CD4-positive, alpha-beta T cell (primary cell): ENCODE data around the gene NUP62CL. TPM values are rescaled to one million over a fixed set of nuclear protein-coding genes. Genes with fewer than 3 reads are reported as not detected.
"Not testable (repeated sequence)": the region's sequence is repeated elsewhere in the genome, so short reads cannot be mapped to it uniquely, and the experiment has no call there.

ENCODE experiments used
- ATAC-seq: fragments of 200-7000 bp; cut with Tn5 transposase; one replicate; pipeline ENCODE4 v1.10.0; 2022; ENCODE audit warnings: mild to moderate bottlenecking; ENCODE audit not compliant: poor library complexity
- CTCF ChIA-PET: fragments of 350-600 bp; sonication (Branson Sonifier 250); formaldehyde crosslinking; loops from one replicate; lab custom pipeline; 2021; ENCODE audit warnings: antibody characterized with exemption, inconsistent platforms; lab: Charles Lee
- POLR2A ChIA-PET: fragments of 350-600 bp; sonication (Branson Sonifier 250); formaldehyde crosslinking; loops from one replicate; lab custom pipeline; 2021; ENCODE audit warnings: antibody characterized with exemption, inconsistent platforms; lab: Charles Lee
- DNase-seq, 14 experiments: peaks; one replicate each; pipeline ENCODE4 v3.0.0-alpha.2; 2013 to 2020; ENCODE audit warnings: mixed read lengths in 2 of 14
- H3K27ac ChIP-seq, 2 donors: one replicate each; pipeline versions ENCODE4 v1.5.1 to v1.7.0; 2013; ENCODE audit warnings: low read length in 2 of 2, low read depth in 1 of 2, mild to moderate bottlenecking in 1 of 2
- H3K27me3 ChIP-seq, 2 experiments: 1 replicate in 1 of 2; 2 replicates in 1 of 2; pipeline versions ENCODE4 v1.6.1 to v1.7.0; 2013; ENCODE audit warnings: low read length in 2 of 2, control low read depth in 1 of 2, mild to moderate bottlenecking in 1 of 2, moderate library complexity in 1 of 2; ENCODE audit not compliant: insufficient read depth in 2 of 2, control insufficient read depth in 1 of 2
- H3K36me3 ChIP-seq: one replicate; pipeline ENCODE4 v1.6.1; 2013; ENCODE audit warnings: low read length, control low read depth; ENCODE audit not compliant: insufficient read depth
- H3K4me1 ChIP-seq: one replicate; pipeline ENCODE4 v1.6.1; 2013; ENCODE audit warnings: low read length, control low read depth; ENCODE audit not compliant: insufficient read depth
- H3K4me3 ChIP-seq: one replicate; pipeline ENCODE4 v1.5.1; 2013; ENCODE audit warnings: mild to moderate bottlenecking, low read length, moderate library complexity
- H3K9me3 ChIP-seq, 2 experiments: 1 replicate in 1 of 2; 2 replicates in 1 of 2; pipeline versions ENCODE4 v1.6.1 to v1.7.0; 2013; ENCODE audit warnings: low read length in 2 of 2, mild to moderate bottlenecking in 2 of 2, control low read depth in 1 of 2, moderate library complexity in 1 of 2; ENCODE audit not compliant: control insufficient read depth in 1 of 2, insufficient read depth in 1 of 2
- H3K27ac Mint-ChIP-seq: one replicate; pipeline ENCODE4 v1.8.0; 2020; ENCODE audit warnings: mixed read lengths
- H3K27me3 Mint-ChIP-seq: one replicate; pipeline ENCODE4 v1.8.0; 2021; ENCODE audit warnings: mixed read lengths
- H3K36me3 Mint-ChIP-seq: one replicate; pipeline ENCODE4 v1.8.0; 2021; ENCODE audit warnings: low read depth, mixed read lengths
- H3K4me1 Mint-ChIP-seq: one replicate; pipeline ENCODE4 v1.8.0; 2021; ENCODE audit warnings: low read depth, mixed read lengths
- H3K4me3 Mint-ChIP-seq: one replicate; pipeline ENCODE4 v1.8.0; 2020; ENCODE audit warnings: mild to moderate bottlenecking, mixed read lengths
- H3K9me3 Mint-ChIP-seq: one replicate; pipeline ENCODE4 v1.8.0; 2020; ENCODE audit warnings: mixed read lengths
- CTCF ChIP-seq: fragments of 200-600 bp; IDR thresholded peaks from one replicate; pipeline ENCODE4 v1.8.0; 2022; ENCODE audit warnings: antibody characterized with exemption, mild to moderate bottlenecking
- intact Hi-C, 2 experiments: fragments of 100-400 bp; cut with DNase I in 1 of 2; cut with micrococcal nuclease in 1 of 2; formaldehyde crosslinking; loops; one replicate each; pipeline versions ENCODE4 v1.15.1 to v1.9.0; 2023 to 2025; cut with DNase I, micrococcal nuclease
- total RNA-seq, 174 experiments: library from RNA in 2 of 174; stranded (reverse) in 2 of 174; gene quantifications; one replicate each; pipeline ENCODE4 v1.2.3 and lab custom pipeline; 2021 to 2026

NUP62CL gene
- total RNA-seq, 2 experiments from 2014 or later: 0.74 to 0.81 TPM

GRCh38 chrX:107199491-107199890 lies 6.7 kb downstream of the NUP62CL start:
- no peaks in the 10 kb centered on the region for H3K4me1 ChIP-seq
- Mint-ChIP-seq H3K9me3 (no peaks in the 10 kb centered on the region), H3K4me3 (no peak overlapping the region), H3K4me1 (no peaks in the 10 kb centered on the region), H3K27me3 (no peaks in the 10 kb centered on the region), H3K36me3 (no peaks in the 10 kb centered on the region), H3K27ac (no peak overlapping the region)
- ChIA-PET CTCF (no interaction called here), POLR2A (no interaction called here)
- no peaks in the 10 kb centered on the region for H3K36me3 ChIP-seq
- H3K4me3 ChIP-seq: no peak overlapping the region
- H3K9me3 ChIP-seq: no peaks in the 10 kb centered on the region
- TF ChIP-seq CTCF: no peak
- DNase-seq (no peak), ATAC-seq (no peak)
- H3K27ac ChIP-seq: no peak overlapping the region
- intact Hi-C loops: no loop called here
- no peaks in the 10 kb centered on the region for H3K27me3 ChIP-seq

- DNase-seq, CTCF ChIA-PET, H3K27ac Mint-ChIP-seq, H3K27me3 ChIP-seq, H3K36me3 Mint-ChIP-seq, H3K27ac ChIP-seq, intact Hi-C loops, H3K9me3 ChIP-seq, H3K4me3 ChIP-seq, H3K4me1 Mint-ChIP-seq, H3K4me3 Mint-ChIP-seq, H3K9me3 Mint-ChIP-seq, POLR2A ChIA-PET, ATAC-seq, H3K36me3 ChIP-seq, H3K4me1 ChIP-seq, H3K27me3 Mint-ChIP-seq: not testable (repeated sequence)
Observed at GRCh38 chrX:107198074-107198473, 8.2 kb downstream of the NUP62CL start.

- Mint-ChIP-seq H3K27me3 (no peaks in the 10 kb centered on the region), H3K27ac (no peak overlapping the region), H3K36me3 (no peaks in the 10 kb centered on the region), H3K4me3 (no peak overlapping the region), H3K4me1 (no peaks in the 10 kb centered on the region), H3K9me3 (no peaks in the 10 kb centered on the region)
- DNase-seq (no peak), ATAC-seq (no peak)
- ChIA-PET CTCF (no interaction called here), POLR2A (no interaction called here)
- intact Hi-C loops: no loop called here
- Histone ChIP-seq H3K4me3 (no peak overlapping the region), H3K27ac (no peak overlapping the region), H3K9me3 (no peaks in the 10 kb centered on the region), H3K4me1 (no peaks in the 10 kb centered on the region), H3K27me3 (no peaks in the 10 kb centered on the region), H3K36me3 (no peaks in the 10 kb centered on the region)
- TF ChIP-seq CTCF: no peak
Observed at GRCh38 chrX:107197319-107197718, 8.9 kb downstream of the NUP62CL start.

- ATAC-seq: no peak
Observed at GRCh38 chrX:107171369-107172102, 34.7 kb downstream of the NUP62CL start.

More at GRCh38 chrX:107171369-107172102, 34.7 kb downstream of the NUP62CL start:
- H3K36me3 ChIP-seq: no peaks in the 10 kb centered on the region
- intact Hi-C loops: no loop called here
- ChIA-PET CTCF (no interaction called here), POLR2A (no interaction called here)
- Mint-ChIP-seq H3K9me3 (no peaks in the 10 kb centered on the region), H3K27me3 (no peaks in the 10 kb centered on the region), H3K27ac (no peak overlapping the region), H3K36me3 (no peaks in the 10 kb centered on the region), H3K4me1 (no peaks in the 10 kb centered on the region), H3K4me3 (no peak overlapping the region)
- H3K9me3 ChIP-seq: no peaks in the 10 kb centered on the region
- no peak for TF ChIP-seq CTCF
- no peak overlapping the region for H3K27ac ChIP-seq
- H3K4me3 ChIP-seq: no peak overlapping the region
- no peaks in the 10 kb centered on the region for H3K4me1 ChIP-seq
- DNase-seq: no peak
- H3K27me3 ChIP-seq: no peaks in the 10 kb centered on the region
